ENCODE measurements around the gene HBE1. TPM values are rescaled to one million over a fixed set of nuclear protein-coding genes. Genes with fewer than 3 reads are reported as not detected.
"Not testable (repeated sequence)": the region's sequence is repeated elsewhere in the genome, so short reads cannot be mapped to it uniquely, and the experiment has no call there.

The HBE1 gene
- total and polyA plus RNA-seq, 7 donors = not detected

DNA sequence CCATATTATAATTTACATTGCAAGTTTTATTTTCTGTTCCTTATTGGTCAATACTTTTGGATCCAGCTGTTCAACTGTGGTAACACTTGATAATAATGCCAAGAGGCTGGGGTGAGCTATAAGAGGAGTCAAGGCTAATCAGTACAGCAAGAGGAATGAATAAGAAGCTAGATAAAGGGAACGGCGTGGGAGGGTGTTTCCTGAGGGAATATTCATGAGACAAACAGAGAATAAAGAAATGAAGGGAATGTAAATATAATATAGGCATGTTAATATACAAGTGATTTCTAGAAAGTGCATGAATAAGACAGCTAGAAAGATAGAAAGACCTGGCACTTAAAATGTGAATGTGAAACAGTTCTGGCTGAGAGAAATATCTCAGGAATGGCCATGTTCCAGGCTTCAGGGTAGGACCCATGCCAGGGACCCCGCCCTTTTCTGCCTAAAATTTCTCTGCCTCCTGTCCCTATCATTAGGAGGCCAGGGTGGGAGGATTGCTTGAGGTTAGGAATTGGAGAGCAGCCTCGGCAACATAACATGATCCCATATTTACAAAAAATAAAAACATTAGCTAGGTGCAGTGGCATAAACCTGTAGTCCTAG is 28.1 kb upstream of the HBE1 start:
- H3K27me3 ChIP-seq (ENCODE audit: insufficient read depth in 3 of 3, low read length in 2 of 3) = no peaks in the 10 kb centered on the region
- ATAC-seq = no peak
- no peaks in the 10 kb centered on the region for H3K4me1 ChIP-seq
- H3K27ac ChIP-seq = no peak overlapping the region
- no peaks in the 10 kb centered on the region for H3K9me3 ChIP-seq
- TF ChIP-seq CTCF (IDR thresholded peaks at IDR 0.05) = no peak
- H3K36me3 ChIP-seq (ENCODE audit: insufficient read depth in 1 of 2, low read depth in 1 of 2) = no peaks in the 10 kb centered on the region
- no peak for DNase-seq
- H3K4me3 ChIP-seq = no peak overlapping the region
- intact Hi-C loops (cut with DNase I) = no loop called here
- WGBS, 3 donors = 66 to 74% (median 67%) methylated on average over 4 of the region's 4 CpGs

- H3K36me3 ChIP-seq (ENCODE audit: insufficient read depth in 1 of 2, low read depth in 1 of 2); ATAC-seq; H3K4me3 ChIP-seq; DNase-seq; H3K9me3 ChIP-seq; H3K27me3 ChIP-seq (ENCODE audit: insufficient read depth in 3 of 3, low read length in 2 of 3); intact Hi-C loops (cut with DNase I); H3K4me1 ChIP-seq; H3K27ac ChIP-seq: not testable (repeated sequence)
- 93 to 96% (median 93%) methylated on average over 40 to 41 of the region's 41 CpGs for WGBS, 3 donors
These were observed 24.7 kb upstream of the HBE1 start for GRCh38 chr11:5294342-5294995.

- ATAC-seq (no peak), DNase-seq (no peak)
- H3K4me1 ChIP-seq = no peaks in the 10 kb centered on the region
- no peaks in the 10 kb centered on the region for H3K36me3 ChIP-seq (ENCODE audit: insufficient read depth in 1 of 2, low read depth in 1 of 2)
- intact Hi-C loops (cut with DNase I) = no loop called here
- H3K4me3 ChIP-seq = no peak overlapping the region
- 85 to 95% (median 90%) methylated on average over 8 of the region's 8 CpGs for WGBS, 3 donors
- H3K9me3 ChIP-seq = no peaks in the 10 kb centered on the region
- TF ChIP-seq CTCF (IDR thresholded peaks at IDR 0.05) = no peak
- no peaks in the 10 kb centered on the region for H3K27me3 ChIP-seq (ENCODE audit: insufficient read depth in 3 of 3, low read length in 2 of 3)
- no peak overlapping the region for H3K27ac ChIP-seq
These were observed 23.3 kb upstream of the HBE1 start for GRCh38 chr11:5293028-5293427.

- Histone ChIP-seq H3K27me3 (ENCODE audit: insufficient read depth in 3 of 3, low read length in 2 of 3) (no peaks in the 10 kb centered on the region), H3K27ac (no peak overlapping the region), H3K9me3 (no peaks in the 10 kb centered on the region), H3K36me3 (ENCODE audit: insufficient read depth in 1 of 2, low read depth in 1 of 2) (no peaks in the 10 kb centered on the region), H3K4me3 (no peak overlapping the region), H3K4me1 (no peaks in the 10 kb centered on the region)
- no peak for TF ChIP-seq CTCF (IDR thresholded peaks at IDR 0.05)
- intact Hi-C loops (cut with DNase I) = no loop called here
- DNase-seq = no peak
- ATAC-seq = no peak
- WGBS, 3 donors = 62 to 75% (median 70%) methylated on average over 1 of the region's 1 CpG
These were observed 21.6 kb upstream of the HBE1 start for GRCh38 chr11:5291207-5291838.

DNA sequence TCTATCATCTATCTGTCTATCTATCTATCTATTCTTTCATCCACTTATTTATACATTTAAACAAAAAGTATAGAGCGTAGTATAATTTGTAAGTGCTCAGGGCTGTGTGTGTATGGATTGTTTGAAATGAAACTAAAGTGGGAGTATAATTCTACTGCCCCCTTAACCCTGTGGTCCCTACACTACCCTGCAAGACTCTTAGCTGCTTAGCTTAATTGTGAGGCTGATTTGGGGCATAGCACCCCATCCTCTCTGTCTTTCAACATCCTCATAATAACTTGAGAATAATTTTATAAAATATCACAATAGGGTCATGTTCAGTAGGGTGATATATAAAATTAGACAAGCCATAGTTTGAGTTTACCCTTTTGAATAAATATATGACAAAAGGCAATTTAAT is 20.4 kb upstream of the HBE1 start:
- DNase-seq = no peak
- WGBS, 3 donors = 80 to 88% (median 88%) methylated on average over 1 of the region's 1 CpG
- no peaks in the 10 kb centered on the region for H3K27me3 ChIP-seq (ENCODE audit: insufficient read depth in 3 of 3, low read length in 2 of 3)
- no peak overlapping the region for H3K4me3 ChIP-seq
- intact Hi-C loops (cut with DNase I) = no loop called here
- H3K9me3 ChIP-seq = no peaks in the 10 kb centered on the region
- TF ChIP-seq CTCF (IDR thresholded peaks at IDR 0.05) = no peak
- no peaks in the 10 kb centered on the region for H3K4me1 ChIP-seq
- ATAC-seq = no peak
- H3K27ac ChIP-seq = no peak overlapping the region
- H3K36me3 ChIP-seq (ENCODE audit: insufficient read depth in 1 of 2, low read depth in 1 of 2) = no peaks in the 10 kb centered on the region
